Mesendoderm (in vitro differentiated cells): ENCODE measurements around the gene TANGO6.

ENCODE experiments used
- DNase-seq: peaks from one replicate; pipeline ENCODE4 v3.0.0; 2013
- H2AK5ac ChIP-seq: 2 replicates; pipeline ENCODE4 v1.6.1; 2013; ENCODE audit warnings: low read length, inconsistent platforms
- H2BK120ac ChIP-seq: 2 replicates; pipeline ENCODE4 v1.6.1; 2013; ENCODE audit warnings: low read depth, mild to moderate bottlenecking, low read length, moderate library complexity, mixed read lengths
- H2BK15ac ChIP-seq: replicated peaks from 2 replicates; pipeline ENCODE4 v1.6.1; 2013; ENCODE audit warnings: low read depth, mild to moderate bottlenecking, moderate library complexity
- H2BK5ac ChIP-seq: 2 replicates; pipeline ENCODE4 v1.6.1; 2013; ENCODE audit warnings: low read length, inconsistent platforms
- H3K18ac ChIP-seq: 2 replicates; pipeline ENCODE4 v1.6.1; 2013; ENCODE audit warnings: mild to moderate bottlenecking, low read length, mixed read lengths
- H3K23ac ChIP-seq: one replicate; pipeline ENCODE4 v1.6.1; 2013; ENCODE audit warnings: low read length
- H3K27ac ChIP-seq: 2 replicates; pipeline ENCODE4 v1.5.1; 2013; ENCODE audit warnings: low read depth, mild to moderate bottlenecking, inconsistent platforms, low read length, moderate library complexity
- H3K27me3 ChIP-seq: 2 replicates; pipeline ENCODE4 v1.6.1; 2013; ENCODE audit warnings: low read length, control low read depth, mild to moderate bottlenecking, inconsistent platforms; ENCODE audit not compliant: insufficient read depth, poor library complexity
- H3K36me3 ChIP-seq: 2 replicates; pipeline ENCODE4 v1.6.1; 2013; ENCODE audit warnings: low read length, inconsistent platforms; ENCODE audit not compliant: control insufficient read depth, insufficient read depth
- H3K4ac ChIP-seq: one replicate; pipeline ENCODE4 v1.6.1; 2013; ENCODE audit warnings: low read depth, mild to moderate bottlenecking, low read length, moderate library complexity
- H3K4me1 ChIP-seq: 2 replicates; pipeline ENCODE4 v1.6.1; 2013; ENCODE audit warnings: low read depth, low read length, inconsistent platforms; ENCODE audit not compliant: control insufficient read depth
- H3K4me2 ChIP-seq: 2 replicates; pipeline ENCODE4 v1.6.1; 2013; ENCODE audit warnings: low read length
- H3K4me3 ChIP-seq: 2 replicates; pipeline ENCODE4 v1.5.1; 2013; ENCODE audit warnings: mild to moderate bottlenecking, low read length
- H3K56ac ChIP-seq: one replicate; pipeline ENCODE4 v1.6.1; 2013; ENCODE audit warnings: low read length
- H3K79me1 ChIP-seq: 2 replicates; pipeline ENCODE4 v1.6.1; 2013; ENCODE audit warnings: low read length, inconsistent platforms
- H3K79me2 ChIP-seq: 2 replicates; pipeline ENCODE4 v1.6.1; 2013; ENCODE audit warnings: mild to moderate bottlenecking, low read length; ENCODE audit not compliant: control insufficient read depth, insufficient read depth
- H3K9ac ChIP-seq: 2 replicates; pipeline ENCODE4 v1.6.1; 2013; ENCODE audit warnings: low read length, inconsistent platforms
- H4K5ac ChIP-seq: one replicate; pipeline ENCODE4 v1.6.1; 2013; ENCODE audit warnings: low read length
- H4K8ac ChIP-seq: one replicate; pipeline ENCODE4 v1.6.1; 2013; ENCODE audit warnings: low read depth, mild to moderate bottlenecking, control low read depth, low read length, moderate library complexity
- WGBS: extraction: QIAGEN DNeasy Blood & Tissue Kit; methylation state at CpG from one replicate; pipeline ENCODE4 v1.1.7; 2013; ENCODE audit warnings: low lambda C conversion rate, missing lambda C conversion rate; ENCODE audit not compliant: insufficient coverage; ENCODE audit errors: extremely low coverage; 5-methylcytosine and 5-hydroxymethylcytosine counted together

The TANGO6 gene

DNA sequence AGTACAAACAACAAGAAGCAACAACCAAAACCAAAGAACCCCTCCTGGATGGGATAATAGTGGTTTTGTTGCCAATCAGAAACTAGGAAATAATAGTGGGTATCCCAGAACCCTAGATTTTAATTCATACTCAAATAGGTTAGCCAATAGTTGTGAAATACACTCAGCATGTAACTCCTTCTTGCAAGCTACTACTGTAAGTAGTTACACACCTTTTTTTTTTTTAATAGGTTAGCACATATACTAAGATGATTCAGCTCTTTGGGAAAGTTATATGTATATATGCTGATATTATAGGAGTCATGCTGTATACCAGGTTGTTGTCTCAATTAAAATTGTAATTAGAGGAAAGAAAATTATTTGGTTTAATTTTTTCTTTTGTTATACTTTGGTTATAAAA lies 169.6 kb downstream of the TANGO6 start:
- H3K36me3 ChIP-seq, result no peaks in the 10 kb centered on the region
- no peak overlapping the region for H3K9ac ChIP-seq
- no peak overlapping the region for H2BK5ac ChIP-seq
- no peaks in the 10 kb centered on the region for H3K27me3 ChIP-seq
- H4K8ac ChIP-seq, result no peak overlapping the region
- no peak overlapping the region for H2AK5ac ChIP-seq
- H3K79me1 ChIP-seq, result no peaks in the 10 kb centered on the region
- H3K56ac ChIP-seq, result no peak overlapping the region
- no peak overlapping the region for H2BK120ac ChIP-seq
- no peak overlapping the region for H2BK15ac ChIP-seq
- no peak overlapping the region for H3K18ac ChIP-seq
- H3K4me1 ChIP-seq, result no peaks in the 10 kb centered on the region
- no peak for DNase-seq
- no peak overlapping the region for H3K4ac ChIP-seq
- H3K27ac ChIP-seq, result no peak overlapping the region
- H4K5ac ChIP-seq, result no peak overlapping the region
- H3K79me2 ChIP-seq, result no peaks in the 10 kb centered on the region
- H3K23ac ChIP-seq, result no peak overlapping the region
- H3K4me2 ChIP-seq, result no peak overlapping the region
- H3K4me3 ChIP-seq, result no peak overlapping the region

GRCh38 chr16:69013991-69014390 lies 170.7 kb downstream of the TANGO6 start:
- Histone ChIP-seq H3K18ac (no peak overlapping the region), H2BK5ac (no peak overlapping the region), H3K56ac (no peak overlapping the region), H3K4me3 (no peak overlapping the region), H3K27me3 (no peaks in the 10 kb centered on the region), H3K4me1 (no peaks in the 10 kb centered on the region), H3K4me2 (no peak overlapping the region), H4K8ac (no peak overlapping the region), H3K23ac (no peak overlapping the region), H2AK5ac (no peak overlapping the region), H3K36me3 (no peaks in the 10 kb centered on the region), H3K79me1 (no peaks in the 10 kb centered on the region), H3K79me2 (no peaks in the 10 kb centered on the region), H4K5ac (no peak overlapping the region), H2BK120ac (no peak overlapping the region), H2BK15ac (no peak overlapping the region), H3K9ac (no peak overlapping the region), H3K4ac (no peak overlapping the region), H3K27ac (no peak overlapping the region)
- DNase-seq, result no peak

DNA sequence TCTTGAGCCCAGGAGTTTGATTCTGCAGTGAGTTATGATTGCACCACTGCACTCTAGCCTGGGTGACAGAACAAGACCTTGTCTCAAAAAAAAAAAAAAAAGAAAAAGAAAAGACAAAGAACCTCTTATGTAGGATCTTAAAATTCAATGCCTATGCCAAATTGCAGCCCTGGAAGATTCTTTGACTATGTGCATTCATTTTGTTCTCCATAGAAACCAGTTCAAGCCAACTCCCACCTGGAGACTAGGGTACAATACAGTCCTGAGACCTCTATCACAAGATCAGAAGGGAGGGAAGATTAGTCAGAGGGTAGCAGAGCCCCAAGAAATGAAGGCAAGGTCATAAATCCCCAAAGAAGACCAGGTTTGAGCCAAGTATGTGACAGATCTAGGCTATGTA lies 171.5 kb downstream of the TANGO6 start:
- Histone ChIP-seq H3K27me3 (no peaks in the 10 kb centered on the region), H4K5ac (no peak overlapping the region), H2AK5ac (no peak overlapping the region), H3K18ac (no peak overlapping the region), H2BK15ac (no peak overlapping the region), H2BK120ac (no peak overlapping the region), H3K4me1 (no peaks in the 10 kb centered on the region), H3K4me3 (no peak overlapping the region), H3K79me2 (no peaks in the 10 kb centered on the region), H3K79me1 (no peaks in the 10 kb centered on the region), H3K56ac (no peak overlapping the region), H3K23ac (no peak overlapping the region), H4K8ac (no peak overlapping the region), H3K36me3 (no peaks in the 10 kb centered on the region), H3K4ac (no peak overlapping the region), H2BK5ac (no peak overlapping the region), H3K9ac (no peak overlapping the region), H3K27ac (no peak overlapping the region), H3K4me2 (no peak overlapping the region)
- DNase-seq, result no peak

DNA sequence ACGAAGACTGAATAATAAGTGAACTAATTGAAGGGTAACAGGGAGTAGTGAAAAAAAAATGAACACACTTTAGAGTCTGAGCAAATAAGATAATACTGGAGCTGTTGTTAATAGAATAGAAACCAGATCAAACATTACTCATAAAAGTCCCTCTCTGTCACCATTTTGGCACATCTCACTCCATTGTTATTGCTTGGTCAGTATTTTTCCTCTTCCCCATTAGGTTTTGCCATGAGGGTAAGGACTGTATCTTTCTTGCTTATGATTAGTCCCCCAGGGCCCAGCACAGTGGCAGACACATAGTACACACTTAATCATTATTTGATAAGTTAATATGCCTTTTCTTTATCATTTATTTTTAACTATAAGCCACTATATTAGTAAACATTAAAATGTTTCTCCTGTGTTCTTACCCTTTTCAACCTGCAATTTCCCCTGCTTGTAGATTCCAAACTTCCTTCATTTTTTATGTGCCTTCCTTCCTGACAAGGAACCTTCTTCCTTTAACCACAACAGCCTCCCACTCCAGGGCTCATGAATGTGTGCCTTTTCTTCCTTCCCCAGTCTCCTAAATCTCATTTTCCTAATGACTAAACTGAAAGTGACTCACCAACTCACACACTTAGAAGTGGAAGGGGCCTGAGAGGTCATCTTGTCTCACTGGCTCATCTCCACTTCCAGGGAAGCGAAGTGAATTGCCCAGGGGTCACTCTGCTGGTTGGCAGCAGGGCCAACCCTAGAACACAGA lies 173.9 kb downstream of the TANGO6 start:
- H3K79me1 ChIP-seq, result no peaks in the 10 kb centered on the region
- no peak overlapping the region for H3K18ac ChIP-seq
- no peak overlapping the region for H3K27ac ChIP-seq
- no CpG with 5 or more reads among the region's 2 CpGs for WGBS
- no peak overlapping the region for H3K4me2 ChIP-seq
- no peak overlapping the region for H3K23ac ChIP-seq
- no peak overlapping the region for H2BK5ac ChIP-seq
- no peaks in the 10 kb centered on the region for H3K36me3 ChIP-seq
- H2AK5ac ChIP-seq, result no peak overlapping the region
- H2BK120ac ChIP-seq, result no peak overlapping the region
- H4K5ac ChIP-seq, result no peak overlapping the region
- H3K4me1 ChIP-seq, result no peaks in the 10 kb centered on the region
- H3K9ac ChIP-seq, result no peak overlapping the region
- no peaks in the 10 kb centered on the region for H3K27me3 ChIP-seq
- H4K8ac ChIP-seq, result no peak overlapping the region
- H3K79me2 ChIP-seq, result no peaks in the 10 kb centered on the region
- peak; percentile 14 for DNase-seq
- H3K56ac ChIP-seq, result no peak overlapping the region
- no peak overlapping the region for H3K4me3 ChIP-seq
- H3K4ac ChIP-seq, result no peak overlapping the region
- no peak overlapping the region for H2BK15ac ChIP-seq

DNA sequence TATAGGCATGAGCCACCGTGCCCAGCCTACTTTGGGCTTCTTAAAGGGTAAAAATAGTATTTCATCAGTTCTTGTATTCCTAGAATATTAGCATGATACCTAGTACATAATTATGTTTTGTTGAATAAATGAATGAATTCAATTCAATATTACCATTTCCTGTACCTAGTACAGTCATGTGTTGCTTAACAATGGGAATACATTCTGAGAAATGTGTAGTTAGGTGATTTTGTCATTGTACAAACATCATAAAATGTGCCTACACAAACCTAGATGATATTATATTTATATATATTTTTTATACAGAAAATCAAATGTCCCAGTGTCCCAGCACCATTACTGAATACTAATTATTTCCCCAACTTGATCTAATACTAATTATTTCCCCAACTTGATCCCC lies 176.5 kb downstream of the TANGO6 start:
- Histone ChIP-seq H3K9ac (no peak overlapping the region), H3K56ac (no peak overlapping the region), H2BK5ac (no peak overlapping the region), H3K27ac (no peak overlapping the region), H4K8ac (no peak overlapping the region), H3K23ac (no peak overlapping the region), H3K18ac (no peak overlapping the region), H3K27me3 (no peaks in the 10 kb centered on the region), H3K4me3 (no peak overlapping the region), H2BK120ac (no peak overlapping the region), H4K5ac (no peak overlapping the region), H3K79me1 (no peaks in the 10 kb centered on the region), H3K36me3 (no peaks in the 10 kb centered on the region), H3K79me2 (no peaks in the 10 kb centered on the region), H3K4me2 (no peak overlapping the region), H3K4ac (no peak overlapping the region), H2AK5ac (no peak overlapping the region), H2BK15ac (no peak overlapping the region), H3K4me1 (no peaks in the 10 kb centered on the region)
- DNase-seq, result no peak
- no CpG with 5 or more reads among the region's 1 CpG for WGBS

DNA sequence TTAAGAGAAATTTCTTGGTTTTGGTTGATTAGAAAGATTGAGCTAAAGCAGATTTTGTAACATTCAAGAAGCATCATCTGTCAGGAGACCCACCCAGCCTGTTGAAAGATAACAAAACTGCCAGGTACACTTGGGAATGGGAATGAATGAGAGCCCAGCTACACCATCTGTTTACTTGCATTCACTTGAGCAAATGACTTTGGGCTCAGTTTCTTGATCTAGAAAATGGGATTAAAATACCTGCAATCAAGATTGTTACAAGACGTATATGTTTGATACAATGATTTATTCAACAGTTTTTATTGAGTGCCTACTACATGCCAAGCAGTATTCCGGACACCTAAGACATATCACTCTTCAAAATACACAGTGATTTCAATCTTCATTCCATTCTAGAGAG lies 185.8 kb downstream of the TANGO6 start:
- no peak overlapping the region for H3K27ac ChIP-seq
- no peak overlapping the region for H3K4ac ChIP-seq
- no peak overlapping the region for H4K8ac ChIP-seq
- H2AK5ac ChIP-seq, result no peak overlapping the region
- no peak overlapping the region for H3K56ac ChIP-seq
- no CpG with 5 or more reads among the region's 2 CpGs for WGBS
- H2BK15ac ChIP-seq, result no peak overlapping the region
- H3K4me2 ChIP-seq, result no peak overlapping the region
- no peaks in the 10 kb centered on the region for H3K36me3 ChIP-seq
- no peak overlapping the region for H4K5ac ChIP-seq
- H3K79me1 ChIP-seq, result no peaks in the 10 kb centered on the region
- no peak overlapping the region for H3K4me3 ChIP-seq
- no peak overlapping the region for H3K9ac ChIP-seq
- no peak for DNase-seq
- no peak overlapping the region for H3K18ac ChIP-seq
- H3K79me2 ChIP-seq, result no peaks in the 10 kb centered on the region
- H2BK120ac ChIP-seq, result no peak overlapping the region
- H2BK5ac ChIP-seq, result no peak overlapping the region
- no peaks in the 10 kb centered on the region for H3K27me3 ChIP-seq
- H3K23ac ChIP-seq, result no peak overlapping the region
- no peaks in the 10 kb centered on the region for H3K4me1 ChIP-seq
